Body of pancreas (tissue), 4 donors: ENCODE measurements around the gene MMS22L.

Source experiments
- POLR2A ChIP-seq, 3 donors: fragments of 450-650 bp; IDR thresholded peaks; one replicate each; pipeline ENCODE4 v1.6.1; 2016; ENCODE audit warnings: antibody characterized with exemption in 3 of 3, mild to moderate bottlenecking in 2 of 3
- TF ChIP-seq, protein P1 (sequence below), 7 experiments: fragments of 450-650 bp in 4 of 7; fragments of 200-600 bp in 3 of 7; sonication (generic) in 3 of 7; IDR thresholded peaks; one replicate each; pipeline ENCODE4 v1.5.1; 2016 to 2019; ENCODE audit warnings: antibody characterized with exemption in 7 of 7

DNA sequence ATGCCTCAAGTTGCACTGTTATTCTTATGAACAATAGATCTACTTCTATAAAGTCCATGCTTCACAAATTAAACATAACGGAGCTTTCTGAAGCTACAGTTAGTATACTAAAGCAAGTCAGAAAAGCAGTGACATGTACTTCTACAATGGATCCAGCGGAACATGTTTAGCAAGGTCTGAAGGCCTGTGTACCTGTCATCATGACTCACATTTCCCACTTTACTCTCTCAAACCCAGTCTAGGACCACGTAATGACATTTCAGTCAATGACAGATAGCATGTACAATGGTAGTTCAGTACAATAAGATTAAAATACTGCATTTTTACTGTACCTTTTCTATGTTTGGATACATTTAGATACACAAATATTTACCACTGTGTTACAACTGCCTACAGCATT is 132.1 kb downstream of the MMS22L start:
- no peak for TF ChIP-seq POLR2A (IDR thresholded peaks at IDR 0.05)
- TF ChIP-seq, protein P1, sequence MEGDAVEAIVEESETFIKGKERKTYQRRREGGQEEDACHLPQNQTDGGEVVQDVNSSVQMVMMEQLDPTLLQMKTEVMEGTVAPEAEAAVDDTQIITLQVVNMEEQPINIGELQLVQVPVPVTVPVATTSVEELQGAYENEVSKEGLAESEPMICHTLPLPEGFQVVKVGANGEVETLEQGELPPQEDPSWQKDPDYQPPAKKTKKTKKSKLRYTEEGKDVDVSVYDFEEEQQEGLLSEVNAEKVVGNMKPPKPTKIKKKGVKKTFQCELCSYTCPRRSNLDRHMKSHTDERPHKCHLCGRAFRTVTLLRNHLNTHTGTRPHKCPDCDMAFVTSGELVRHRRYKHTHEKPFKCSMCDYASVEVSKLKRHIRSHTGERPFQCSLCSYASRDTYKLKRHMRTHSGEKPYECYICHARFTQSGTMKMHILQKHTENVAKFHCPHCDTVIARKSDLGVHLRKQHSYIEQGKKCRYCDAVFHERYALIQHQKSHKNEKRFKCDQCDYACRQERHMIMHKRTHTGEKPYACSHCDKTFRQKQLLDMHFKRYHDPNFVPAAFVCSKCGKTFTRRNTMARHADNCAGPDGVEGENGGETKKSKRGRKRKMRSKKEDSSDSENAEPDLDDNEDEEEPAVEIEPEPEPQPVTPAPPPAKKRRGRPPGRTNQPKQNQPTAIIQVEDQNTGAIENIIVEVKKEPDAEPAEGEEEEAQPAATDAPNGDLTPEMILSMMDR (IDR thresholded peaks at IDR 0.05): no peak
